ENCODE results near the gene SCGB1C1.

Gene SCGB1C1

GRCh38 chr11:200224-201003 is 7.5 kb downstream of the SCGB1C1 start:
- no peak overlapping the region for H3K27ac ChIP-seq (ENCODE audit: low read length, poor library complexity, severe bottlenecking)
- no peak overlapping the region for H2BK5ac ChIP-seq (ENCODE audit: low read depth, low read length, poor library complexity, severe bottlenecking)
- H2BK15ac ChIP-seq (ENCODE audit: low read depth, poor library complexity, severe bottlenecking): no peak overlapping the region

GRCh38 chr11:201966-202365 is 9.1 kb downstream of the SCGB1C1 start:
- Histone ChIP-seq H3K9me3 (ENCODE audit: control insufficient read depth, low read length) (no peaks in the 10 kb centered on the region), H2BK15ac (ENCODE audit: low read depth, poor library complexity, severe bottlenecking) (no peak overlapping the region), H3K27ac (ENCODE audit: low read length, poor library complexity, severe bottlenecking) (no peak overlapping the region), H3K27me3 (ENCODE audit: control insufficient read depth in 1 of 2, insufficient read depth in 1 of 2, low read length in 2 of 2) (no peaks in the 10 kb centered on the region), H3K79me1 (replicated peaks; ENCODE audit: low read length, poor library complexity, severe bottlenecking) (peaks cover 27% of the 10 kb centered on the region), H3K23ac (ENCODE audit: low read length in 2 of 2) (no peak overlapping the region), H4K8ac (ENCODE audit: low read length) (no peak overlapping the region), H2BK120ac (ENCODE audit: low read depth, low read length) (no peak overlapping the region), H3K4ac (ENCODE audit: low read depth in 1 of 2, low read length in 2 of 2) (no peak overlapping the region), H2BK5ac (ENCODE audit: low read depth, low read length, poor library complexity, severe bottlenecking) (no peak overlapping the region), H2AK5ac (ENCODE audit: low read length, severe bottlenecking) (no peak overlapping the region), H3K4me3 (ENCODE audit: insufficient read depth in 1 of 2, low read depth in 1 of 2, low read length in 2 of 2) (no peak overlapping the region), H3K4me2 (ENCODE audit: low read length, poor library complexity, severe bottlenecking) (no peak overlapping the region), H2AFZ (ENCODE audit: low read depth, low read length) (no peak overlapping the region), H2BK12ac (ENCODE audit: low read length in 2 of 2) (no peak overlapping the region), H3K18ac (ENCODE audit: low read depth in 1 of 2, low read length in 2 of 2) (no peak overlapping the region), H3K14ac (ENCODE audit: low read length in 2 of 2) (no peak overlapping the region), H3K4me1 (ENCODE audit: control insufficient read depth, insufficient read depth, low read depth, low read length) (peaks cover 39% of the 10 kb centered on the region), H3K9ac (ENCODE audit: low read length) (no peak overlapping the region), H4K91ac (ENCODE audit: low read length) (no peak overlapping the region), H3K36me3 (ENCODE audit: control insufficient read depth in 1 of 2, insufficient read depth in 2 of 2, low read depth in 1 of 2, low read length in 2 of 2) (peaks cover 51 to 53% of the 10 kb centered on the region in 2 experiments)
- WGBS: 83% methylated on average over 15 of the region's 15 CpGs
- DNase-seq: no peak

More at GRCh38 chr11:200224-201003, 7.5 kb downstream of the SCGB1C1 start:
- DNase-seq: no peak
- Histone ChIP-seq H4K91ac (ENCODE audit: low read length) (no peak overlapping the region), H3K36me3 (ENCODE audit: control insufficient read depth in 1 of 2, insufficient read depth in 2 of 2, low read depth in 1 of 2, low read length in 2 of 2) (peaks cover 48% of the 10 kb centered on the region in 2 experiments), H3K9ac (ENCODE audit: low read length) (no peak overlapping the region), H3K4me3 (ENCODE audit: insufficient read depth in 1 of 2, low read depth in 1 of 2, low read length in 2 of 2) (no peak overlapping the region), H2AK5ac (ENCODE audit: low read length, severe bottlenecking) (no peak overlapping the region), H3K27me3 (ENCODE audit: control insufficient read depth in 1 of 2, insufficient read depth in 1 of 2, low read length in 2 of 2) (no peaks in the 10 kb centered on the region), H3K79me1 (replicated peaks; ENCODE audit: low read length, poor library complexity, severe bottlenecking) (peaks cover 27% of the 10 kb centered on the region), H3K9me3 (ENCODE audit: control insufficient read depth, low read length) (no peaks in the 10 kb centered on the region), H3K4ac (ENCODE audit: low read depth in 1 of 2, low read length in 2 of 2) (no peak overlapping the region), H3K23ac (ENCODE audit: low read length in 2 of 2) (no peak overlapping the region), H3K4me2 (ENCODE audit: low read length, poor library complexity, severe bottlenecking) (no peak overlapping the region), H2AFZ (ENCODE audit: low read depth, low read length) (no peak overlapping the region), H4K8ac (ENCODE audit: low read length) (no peak overlapping the region), H2BK12ac (ENCODE audit: low read length in 2 of 2) (no peak overlapping the region), H2BK120ac (ENCODE audit: low read depth, low read length) (no peak overlapping the region), H3K4me1 (ENCODE audit: control insufficient read depth, insufficient read depth, low read depth, low read length) (peaks cover 27% of the 10 kb centered on the region), H3K18ac (ENCODE audit: low read depth in 1 of 2, low read length in 2 of 2) (no peak overlapping the region), H3K14ac (ENCODE audit: low read length in 2 of 2) (no peak overlapping the region)
- WGBS: 89% methylated on average over 13 of the region's 13 CpGs

GRCh38 chr11:202490-202889 is 9.6 kb downstream of the SCGB1C1 start:
- Histone ChIP-seq H3K4me3 (ENCODE audit: insufficient read depth in 1 of 2, low read depth in 1 of 2, low read length in 2 of 2) (no peak overlapping the region), H3K79me1 (replicated peaks; ENCODE audit: low read length, poor library complexity, severe bottlenecking) (peaks cover 26% of the 10 kb centered on the region), H3K9me3 (ENCODE audit: control insufficient read depth, low read length) (no peaks in the 10 kb centered on the region), H2BK12ac (ENCODE audit: low read length in 2 of 2) (no peak overlapping the region), H3K4me2 (ENCODE audit: low read length, poor library complexity, severe bottlenecking) (no peak overlapping the region), H4K8ac (ENCODE audit: low read length) (no peak overlapping the region), H3K27me3 (ENCODE audit: control insufficient read depth in 1 of 2, insufficient read depth in 1 of 2, low read length in 2 of 2) (no peaks in the 10 kb centered on the region), H4K91ac (ENCODE audit: low read length) (no peak overlapping the region), H3K36me3 (ENCODE audit: control insufficient read depth in 1 of 2, insufficient read depth in 2 of 2, low read depth in 1 of 2, low read length in 2 of 2) (peaks cover 49 to 51% of the 10 kb centered on the region in 2 experiments), H2AK5ac (ENCODE audit: low read length, severe bottlenecking) (no peak overlapping the region), H3K4ac (ENCODE audit: low read depth in 1 of 2, low read length in 2 of 2) (no peak overlapping the region), H2BK15ac (ENCODE audit: low read depth, poor library complexity, severe bottlenecking) (no peak overlapping the region), H3K4me1 (ENCODE audit: control insufficient read depth, insufficient read depth, low read depth, low read length) (peaks cover 37% of the 10 kb centered on the region), H3K27ac (ENCODE audit: low read length, poor library complexity, severe bottlenecking) (no peak overlapping the region), H3K23ac (ENCODE audit: low read length in 2 of 2) (no peak overlapping the region), H2BK5ac (ENCODE audit: low read depth, low read length, poor library complexity, severe bottlenecking) (no peak overlapping the region), H3K18ac (ENCODE audit: low read depth in 1 of 2, low read length in 2 of 2) (no peak overlapping the region), H2BK120ac (ENCODE audit: low read depth, low read length) (no peak overlapping the region), H3K14ac (ENCODE audit: low read length in 2 of 2) (no peak overlapping the region), H2AFZ (ENCODE audit: low read depth, low read length) (no peak overlapping the region), H3K9ac (ENCODE audit: low read length) (peak overlapping the region; percentile 47)
- no peak for DNase-seq
- 92% methylated on average over 8 of the region's 8 CpGs for WGBS

GRCh38 chr11:203056-203944 is 10.4 kb downstream of the SCGB1C1 start:
- Histone ChIP-seq H3K9ac (ENCODE audit: low read length) (peak overlapping the region; percentile 47), H3K18ac (ENCODE audit: low read depth in 1 of 2, low read length in 2 of 2) (no peak overlapping the region), H3K36me3 (ENCODE audit: control insufficient read depth in 1 of 2, insufficient read depth in 2 of 2, low read depth in 1 of 2, low read length in 2 of 2) (peaks cover 47 to 51% of the 10 kb centered on the region in 2 experiments), H2BK120ac (ENCODE audit: low read depth, low read length) (no peak overlapping the region), H3K4me2 (ENCODE audit: low read length, poor library complexity, severe bottlenecking) (no peak overlapping the region), H3K4ac (ENCODE audit: low read depth in 1 of 2, low read length in 2 of 2) (no peak overlapping the region), H3K14ac (ENCODE audit: low read length in 2 of 2) (no peak overlapping the region), H3K23ac (ENCODE audit: low read length in 2 of 2) (no peak overlapping the region), H3K4me3 (ENCODE audit: insufficient read depth in 1 of 2, low read depth in 1 of 2, low read length in 2 of 2) (no peak overlapping the region), H3K27me3 (ENCODE audit: control insufficient read depth in 1 of 2, insufficient read depth in 1 of 2, low read length in 2 of 2) (no peaks in the 10 kb centered on the region), H2AK5ac (ENCODE audit: low read length, severe bottlenecking) (no peak overlapping the region), H2BK12ac (ENCODE audit: low read length in 2 of 2) (no peak overlapping the region), H3K4me1 (ENCODE audit: control insufficient read depth, insufficient read depth, low read depth, low read length) (peaks cover 37% of the 10 kb centered on the region), H3K27ac (ENCODE audit: low read length, poor library complexity, severe bottlenecking) (no peak overlapping the region), H4K91ac (ENCODE audit: low read length) (no peak overlapping the region), H3K9me3 (ENCODE audit: control insufficient read depth, low read length) (no peaks in the 10 kb centered on the region), H2BK5ac (ENCODE audit: low read depth, low read length, poor library complexity, severe bottlenecking) (no peak overlapping the region), H3K79me1 (replicated peaks; ENCODE audit: low read length, poor library complexity, severe bottlenecking) (peaks cover 25% of the 10 kb centered on the region), H2BK15ac (ENCODE audit: low read depth, poor library complexity, severe bottlenecking) (no peak overlapping the region), H2AFZ (ENCODE audit: low read depth, low read length) (no peak overlapping the region), H4K8ac (ENCODE audit: low read length) (no peak overlapping the region)
- WGBS: 95% methylated on average over 7 of the region's 7 CpGs
- no peak for DNase-seq
